NOMO-1 treated with DMSO at 0.1 percent for 48 hours (cell line): ENCODE results near the gene OLFML3.
A peak's percentile ranks its signal among the peaks of the same experiment; 100 is the strongest.
"Not testable (repeated sequence)": the region's sequence is repeated elsewhere in the genome, so short reads cannot be mapped to it uniquely, and the experiment has no call there.

Experiments
- DNase-seq: peaks from one replicate; lab custom pipeline; 2025; ENCODE audit not compliant: unreplicated experiment; lab: John Stamatoyannopoulos, UW

The OLFML3 gene

DNA sequence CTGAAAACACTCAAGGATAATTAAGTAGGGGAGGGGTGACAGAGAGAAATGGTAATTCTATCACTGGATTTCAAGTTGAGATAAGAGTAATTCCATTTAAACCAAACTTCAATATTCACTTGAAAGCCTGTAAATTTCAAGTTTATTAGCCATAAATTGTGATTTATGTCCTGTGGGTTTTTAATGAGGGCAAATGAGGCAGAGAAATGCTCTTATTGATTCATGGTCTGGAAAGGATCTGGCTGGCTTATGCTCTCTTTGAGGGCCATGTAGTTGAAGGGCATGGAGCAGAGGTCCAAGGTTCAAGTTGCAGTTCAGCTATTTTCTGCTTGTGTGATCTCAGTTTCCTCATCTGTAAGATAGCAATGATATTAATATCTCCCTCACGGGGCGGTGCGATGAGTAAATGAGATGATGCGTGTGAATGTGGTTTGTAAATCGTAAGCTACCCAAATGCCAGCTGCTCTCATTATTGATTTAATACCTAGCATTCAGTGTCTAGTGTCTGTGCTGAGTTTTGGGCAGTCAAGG lies 12.3 kb downstream of the OLFML3 start:
- peak; percentile 21 for DNase-seq

DNA sequence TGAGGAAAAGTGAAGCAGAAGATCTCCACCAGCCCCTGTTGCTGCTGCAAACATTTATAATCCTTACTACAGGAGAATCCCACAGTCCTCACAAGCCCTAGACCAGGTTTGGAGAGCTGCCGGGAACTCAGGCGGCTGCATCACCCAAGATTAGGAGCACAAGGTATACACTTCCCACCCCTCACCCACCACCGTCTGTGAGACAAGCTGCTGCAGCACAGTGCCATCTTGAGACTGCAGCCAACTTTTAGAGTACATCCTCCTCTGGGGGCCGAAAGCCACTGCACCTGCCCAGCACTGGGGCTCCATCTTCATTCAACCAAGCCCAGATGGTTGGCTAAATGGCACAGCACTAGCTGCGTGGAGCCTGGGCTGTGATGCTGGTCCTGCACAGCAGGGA lies 13.8 kb downstream of the OLFML3 start:
- DNase-seq = no peak

- DNase-seq = no peak
Observed at GRCh38 chr1:113993766-113994165, 14.5 kb downstream of the OLFML3 start.

GRCh38 chr1:113995382-113995781 lies 16.1 kb downstream of the OLFML3 start:
- DNase-seq = no peak

GRCh38 chr1:113998361-113998760 lies 19.1 kb downstream of the OLFML3 start:
- peak; percentile 39 for DNase-seq

DNA sequence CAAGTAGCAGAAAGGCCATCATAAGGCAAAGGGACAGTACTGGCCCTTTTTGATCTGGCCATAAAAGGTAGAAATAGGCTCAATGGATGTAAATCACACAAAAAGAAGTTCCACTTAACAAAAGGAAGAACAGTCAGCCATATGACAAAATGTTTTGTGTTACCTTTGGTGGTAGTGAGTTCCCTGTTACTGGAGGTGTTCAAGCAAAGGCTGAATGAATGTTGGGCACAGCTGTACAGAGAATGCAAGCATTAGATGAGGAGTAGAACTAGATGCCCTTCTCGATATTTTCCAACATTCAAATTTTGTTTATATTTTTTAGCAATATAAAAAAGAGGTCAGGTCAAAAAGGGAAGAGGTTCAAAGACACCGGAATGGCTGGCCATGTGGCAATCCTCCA lies 20.0 kb downstream of the OLFML3 start:
- no peak for DNase-seq

- DNase-seq = no peak
Observed at GRCh38 chr1:113999799-114000198, 20.5 kb downstream of the OLFML3 start.

DNA sequence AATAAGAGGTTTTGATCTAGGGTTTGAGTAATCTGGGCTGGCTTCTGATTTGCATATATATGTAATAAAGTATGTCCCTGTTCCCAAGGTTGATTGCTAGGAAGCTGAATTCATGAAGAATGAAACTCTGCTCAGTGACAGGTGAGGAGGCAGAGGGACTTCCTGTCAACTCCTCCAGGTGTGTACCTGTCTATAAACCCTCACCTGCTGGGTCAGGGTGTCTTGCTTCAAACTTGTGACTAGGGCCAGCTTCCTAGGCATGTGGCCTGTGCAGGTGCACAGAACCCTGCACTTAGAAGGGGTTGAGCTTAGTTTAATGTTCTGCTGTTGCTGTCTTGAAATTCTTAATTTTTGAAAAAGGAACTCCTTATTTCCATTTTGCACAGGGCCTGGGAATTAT lies 21.1 kb downstream of the OLFML3 start:
- no peak for DNase-seq

- DNase-seq = no peak
Observed at GRCh38 chr1:114002492-114003239, 23.4 kb downstream of the OLFML3 start.

DNA sequence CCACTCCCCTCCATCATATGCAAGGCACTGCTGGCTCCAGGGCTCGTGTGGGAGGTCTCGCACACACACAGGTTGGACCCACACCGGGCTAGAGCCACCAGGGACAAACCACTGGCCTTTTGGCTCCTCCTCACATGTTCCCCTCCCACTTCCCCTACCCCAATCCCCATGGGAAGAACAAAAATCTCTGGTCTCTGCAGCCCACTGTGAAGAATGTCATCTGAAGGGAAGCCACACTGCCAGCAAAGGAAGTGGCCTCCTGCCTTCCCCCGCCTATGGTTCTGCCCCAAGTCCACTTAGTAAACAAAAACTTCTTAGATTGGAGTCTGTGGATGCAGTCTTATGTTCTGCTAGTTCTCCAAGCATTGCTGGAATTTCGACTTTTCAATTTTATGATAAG lies 24.2 kb downstream of the OLFML3 start:
- no peak for DNase-seq

DNA sequence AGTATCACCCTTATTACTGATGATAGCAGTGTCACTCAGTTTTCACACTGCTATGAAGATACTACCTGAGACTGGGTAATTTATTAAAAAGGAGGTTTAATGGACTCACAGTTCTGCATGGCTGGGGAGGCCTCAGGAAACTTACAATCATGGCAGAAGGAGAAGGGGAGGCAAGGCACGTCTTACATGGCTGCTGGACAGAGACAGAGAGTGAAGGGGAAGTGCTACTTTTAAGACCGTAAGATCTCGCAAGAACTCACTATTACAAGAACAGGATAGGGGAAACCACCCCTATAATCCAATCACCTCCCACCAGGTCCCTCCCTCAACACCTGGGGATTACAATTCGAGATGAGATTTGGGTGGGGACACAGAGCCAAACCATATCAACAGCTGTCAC lies 27.6 kb downstream of the OLFML3 start:
- not testable (repeated sequence) for DNase-seq

DNA sequence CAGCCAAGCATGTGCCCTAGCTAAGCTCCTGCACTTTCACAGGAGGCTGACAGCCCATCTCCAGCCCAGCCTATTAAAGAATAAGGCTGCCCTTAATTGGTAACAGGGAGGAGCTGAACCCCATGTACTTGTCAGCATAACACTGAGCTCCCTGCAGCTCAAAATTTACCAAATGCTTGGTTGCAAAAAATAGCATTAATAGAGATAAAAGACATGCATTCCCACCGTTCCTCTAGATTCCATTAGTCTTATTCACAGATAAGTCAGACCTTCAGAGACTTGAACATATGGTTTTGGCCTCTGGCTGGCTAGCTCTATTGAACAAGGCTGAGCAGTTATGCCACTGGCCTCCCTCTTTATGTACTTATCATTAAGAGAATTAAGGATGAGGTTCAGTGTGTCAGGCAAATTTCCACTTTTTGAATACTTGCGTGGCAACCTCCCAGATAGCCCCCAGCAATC lies 29.2 kb downstream of the OLFML3 start:
- no peak for DNase-seq

GRCh38 chr1:114008993-114009392 lies 29.7 kb downstream of the OLFML3 start:
- DNase-seq = no peak

GRCh38 chr1:114009393-114009792 lies 30.1 kb downstream of the OLFML3 start:
- DNase-seq = no peak

DNA sequence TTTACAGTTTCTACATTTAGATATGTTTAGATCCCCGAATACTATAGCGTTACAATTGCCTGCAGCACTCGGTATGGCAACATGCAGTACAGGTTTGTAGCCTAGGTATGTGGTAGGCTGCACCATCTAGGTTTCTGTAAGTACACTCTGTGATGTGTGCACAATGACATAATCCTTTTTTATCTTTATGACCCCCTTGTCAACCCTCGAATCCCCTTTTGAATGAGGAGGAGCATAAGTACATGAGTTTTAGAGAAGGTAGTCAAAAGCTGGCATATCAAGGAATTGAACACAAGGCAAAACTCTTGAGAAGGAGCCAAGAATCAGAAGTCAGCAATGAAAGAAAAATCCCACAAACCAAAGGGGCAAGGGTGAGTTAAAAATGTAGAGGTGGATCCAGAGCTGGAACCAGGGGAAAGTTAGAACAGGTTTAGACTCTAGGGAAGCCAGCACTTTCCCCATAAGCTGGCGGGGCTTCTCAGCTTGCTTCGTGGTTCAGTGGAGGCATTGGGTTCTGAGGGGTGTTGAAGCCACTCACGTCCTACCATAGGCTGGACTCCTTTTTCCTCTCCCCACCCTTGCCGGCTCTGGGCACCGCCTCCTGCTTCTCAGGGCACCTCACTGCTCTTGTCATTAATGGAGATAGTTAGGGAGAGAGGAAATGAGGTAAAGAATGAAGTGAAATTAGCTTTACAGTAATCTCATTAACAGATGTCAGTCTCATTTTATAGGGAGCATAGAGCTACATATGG lies 31.3 kb downstream of the OLFML3 start:
- no peak for DNase-seq

DNA sequence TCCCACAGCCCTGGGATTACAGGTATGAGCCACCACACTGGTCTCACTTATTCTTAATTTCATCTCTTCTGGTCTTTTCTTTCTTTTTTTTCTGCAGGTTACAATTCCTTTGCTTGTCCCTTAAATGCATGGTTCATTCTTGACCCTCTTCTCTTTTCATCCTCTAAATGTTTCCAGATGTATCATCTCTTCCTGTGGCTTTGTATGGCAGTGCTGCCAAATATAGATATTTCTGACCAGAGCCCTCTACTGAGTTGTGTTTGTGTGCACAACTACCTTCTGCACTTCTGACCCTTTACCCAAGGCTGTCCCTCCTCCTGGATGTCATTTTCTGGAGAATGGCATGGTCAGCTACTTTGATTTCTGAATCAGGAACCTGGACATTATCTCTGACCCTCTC lies 32.5 kb downstream of the OLFML3 start:
- no peak for DNase-seq

GRCh38 chr1:114015075-114015474 lies 35.8 kb downstream of the OLFML3 start:
- no peak for DNase-seq

DNA sequence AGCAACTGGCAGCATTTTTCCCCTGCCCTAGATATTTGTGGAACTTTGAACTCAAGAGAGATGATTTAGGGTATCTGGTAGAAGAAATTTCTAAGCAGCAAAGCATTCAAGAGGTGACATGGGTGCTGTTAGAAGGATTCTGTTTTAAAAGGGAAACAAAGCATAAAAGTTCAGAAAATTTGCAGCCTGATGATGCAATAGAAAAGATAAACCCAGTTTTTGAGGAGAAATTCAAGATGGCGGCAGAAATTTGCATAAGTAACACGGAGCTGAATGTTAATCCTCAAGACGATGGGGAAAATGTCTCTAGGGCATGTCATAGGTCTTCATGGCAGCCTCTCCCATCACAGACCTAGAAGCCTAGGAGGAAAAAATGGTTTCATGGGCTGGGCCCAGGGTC lies 40.5 kb downstream of the OLFML3 start:
- DNase-seq = not testable (repeated sequence)

DNA sequence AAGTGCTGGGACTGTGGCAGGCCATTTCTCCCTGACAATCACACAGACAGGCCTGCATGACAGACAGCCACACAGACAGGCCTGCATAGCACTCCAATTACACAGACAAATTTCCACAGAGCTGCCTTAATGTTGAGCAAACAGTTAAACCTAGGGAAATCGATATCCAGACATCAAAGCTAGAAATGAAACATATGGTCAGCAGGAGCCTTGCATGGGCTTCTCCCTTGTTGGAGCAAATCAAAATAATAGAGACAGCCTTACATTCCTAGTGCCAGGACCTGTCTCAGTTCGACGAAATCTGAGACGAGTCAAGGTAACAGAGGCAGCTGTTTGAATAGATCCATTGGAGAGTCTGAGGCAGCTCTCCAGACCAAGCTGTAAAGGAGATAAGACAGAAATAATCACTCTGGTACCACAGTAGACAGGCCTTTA lies 42.4 kb downstream of the OLFML3 start:
- DNase-seq = no peak

GRCh38 chr1:114022877-114023276 lies 43.6 kb downstream of the OLFML3 start:
- DNase-seq = no peak

- no peak for DNase-seq
Observed at GRCh38 chr1:114023377-114023776, 44.1 kb downstream of the OLFML3 start.

DNA sequence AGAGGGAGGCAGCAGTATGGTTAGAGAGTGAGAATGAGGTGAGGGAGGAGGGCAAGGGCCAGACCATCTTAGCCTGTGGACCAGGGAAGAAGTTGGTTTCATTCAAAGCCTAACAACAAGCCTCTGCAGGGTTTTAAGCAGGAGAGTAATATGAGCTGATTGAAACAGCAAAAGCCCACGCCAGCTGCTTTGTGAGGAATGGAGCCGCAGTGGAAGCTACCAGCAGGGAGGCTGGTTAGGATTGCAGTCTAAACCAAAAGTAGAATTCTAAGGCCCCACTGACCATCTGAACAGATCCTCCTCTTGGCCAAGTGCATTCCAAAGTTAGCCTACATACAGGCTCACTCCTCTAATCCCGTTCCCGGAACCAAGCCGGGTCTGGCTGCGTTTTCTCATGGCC lies 44.8 kb downstream of the OLFML3 start:
- no peak for DNase-seq
